Tibial nerve (tissue), 3 donors: ENCODE measurements around the gene LGR5.

Experiments
- EP300 ChIP-seq, 2 donors: sonication (generic); formaldehyde crosslinking; IDR thresholded peaks; one replicate each; pipeline ENCODE4 v1.6.1; 2017; ENCODE audit warnings: antibody characterized with exemption in 2 of 2, mild to moderate bottlenecking in 1 of 2
- POLR2A ChIP-seq, 2 donors: fragments of 450-650 bp; IDR thresholded peaks; one replicate each; pipeline ENCODE4 v1.6.1; 2017; ENCODE audit warnings: antibody characterized with exemption in 2 of 2, mild to moderate bottlenecking in 2 of 2, moderate library complexity in 2 of 2

- TF ChIP-seq EP300 (IDR thresholded peaks at IDR 0.05): no peak
- TF ChIP-seq POLR2A (IDR thresholded peaks at IDR 0.05): no peak
Measured at GRCh38 chr12:71492604-71493003, 53.0 kb downstream of the LGR5 start.
